ENCODE results near the gene MLIP.

Gene MLIP

DNA sequence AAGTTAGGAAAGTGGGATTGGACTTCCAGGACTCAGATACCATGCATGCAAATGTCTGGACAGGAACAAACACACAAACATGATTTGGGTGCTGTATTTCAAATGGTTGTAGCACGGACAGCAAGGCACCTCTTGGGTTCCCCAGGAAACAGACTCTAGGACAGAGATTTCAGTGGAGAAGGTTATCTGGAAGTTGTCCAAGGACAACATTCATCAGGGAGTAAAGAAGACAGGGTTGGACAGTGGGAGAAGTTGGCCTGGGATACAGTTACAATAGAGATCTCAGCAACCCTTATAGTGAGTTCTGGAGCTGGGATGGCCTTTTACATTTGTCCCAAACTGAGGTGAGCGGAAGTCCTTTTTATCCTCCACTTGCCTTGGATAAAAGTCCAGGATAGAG is 177.2 kb downstream of the MLIP start:
- no peak for DNase-seq

DNA sequence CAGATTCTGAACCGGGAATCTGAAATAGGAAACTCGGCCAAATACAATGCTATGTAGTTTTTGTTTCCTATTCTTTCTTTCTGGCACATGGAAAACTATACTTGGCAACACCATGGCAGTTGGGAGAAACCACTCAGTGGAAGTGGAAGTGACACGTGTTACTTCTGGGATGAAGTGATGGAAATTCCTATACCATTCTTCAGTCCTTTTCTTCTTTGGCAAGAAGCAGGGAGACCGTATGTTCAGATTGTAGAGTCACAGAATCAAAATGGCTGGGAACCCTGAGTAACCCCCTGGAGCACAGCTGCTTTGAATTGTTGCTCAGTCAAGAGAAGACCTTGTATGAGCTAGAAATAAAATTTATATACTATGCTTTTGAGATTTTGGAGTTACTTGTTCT is 178.2 kb downstream of the MLIP start:
- no peak for DNase-seq

- no peak for DNase-seq
These were observed 179.9 kb downstream of the MLIP start for GRCh38 chr6:54291146-54291545.

- no peak for DNase-seq
These were observed 180.5 kb downstream of the MLIP start for GRCh38 chr6:54291738-54292137.

GRCh38 chr6:54294965-54295532 is 183.8 kb downstream of the MLIP start:
- no peak for DNase-seq

- DNase-seq: no peak
These were observed 188.5 kb downstream of the MLIP start for GRCh38 chr6:54299542-54300269.

DNA sequence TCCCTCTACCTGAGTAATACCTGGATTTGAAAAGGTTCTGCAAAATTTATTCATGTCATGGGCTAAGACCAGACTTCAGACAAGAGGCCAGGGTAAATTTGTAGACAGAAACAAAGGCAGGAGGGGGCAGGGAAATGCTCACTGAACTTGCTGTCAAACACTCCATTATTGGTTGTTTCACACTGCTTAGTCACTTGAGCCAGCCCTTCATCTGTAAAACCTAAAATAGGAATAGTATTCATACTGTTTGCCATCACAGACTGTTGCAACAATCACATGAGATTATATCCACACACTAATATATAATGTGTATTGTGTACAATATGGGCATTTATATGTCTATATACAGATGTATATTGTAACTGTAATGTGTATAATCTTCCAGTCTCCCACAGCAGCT is 190.5 kb downstream of the MLIP start:
- DNase-seq: no peak

GRCh38 chr6:54307439-54307910 is 196.2 kb downstream of the MLIP start:
- DNase-seq: no peak

- no peak for DNase-seq
These were observed 197.2 kb downstream of the MLIP start, which contains the start of gene TINAG for GRCh38 chr6:54308289-54308985. TSS of gene TINAG (plus strand) at chr6:54308441. CDS start at chr6:54308551, 110 bp downstream.

GRCh38 chr6:54308986-54309315 is 197.7 kb downstream of the MLIP start:
- DNase-seq: no peak

DNA sequence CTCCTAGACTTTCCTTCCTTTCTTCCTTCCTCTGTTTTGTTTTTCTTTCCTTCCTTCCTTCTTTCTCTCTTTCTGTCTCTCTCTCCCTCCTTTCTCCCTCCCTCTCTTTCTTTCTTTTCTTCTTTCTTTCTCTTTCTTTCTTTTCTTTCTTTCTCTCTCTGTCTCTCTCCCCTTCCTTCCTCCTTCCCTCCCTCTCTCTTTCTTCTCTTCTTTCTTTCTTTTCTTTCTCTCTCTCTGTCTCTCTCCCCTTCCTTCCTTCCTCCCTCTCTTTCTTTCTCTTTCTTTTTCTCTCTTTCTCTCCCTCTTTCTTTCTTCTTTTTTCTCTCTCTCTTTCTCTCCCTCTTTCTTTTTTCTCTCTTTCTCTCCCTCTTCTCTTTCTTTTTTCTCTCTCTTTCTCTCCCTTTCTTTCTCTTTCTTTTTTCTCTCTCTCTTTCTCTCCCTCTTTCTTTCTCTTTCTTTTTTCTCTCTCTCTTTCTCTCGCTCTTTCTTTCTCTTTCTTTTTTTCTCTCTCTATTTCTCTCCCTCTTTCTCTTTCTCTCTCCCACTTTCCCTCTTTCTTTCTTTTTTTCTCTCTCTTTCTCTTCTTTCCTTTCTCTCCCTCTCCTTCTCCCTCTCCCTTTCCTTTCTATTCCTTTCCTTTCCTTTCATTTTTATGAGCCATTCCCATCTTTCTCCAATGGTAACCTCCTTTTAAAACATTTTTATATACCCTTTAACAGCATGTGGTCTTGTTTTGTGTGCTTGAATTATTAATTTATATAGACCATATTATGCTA is 199.3 kb downstream of the MLIP start:
- no peak for DNase-seq

DNA sequence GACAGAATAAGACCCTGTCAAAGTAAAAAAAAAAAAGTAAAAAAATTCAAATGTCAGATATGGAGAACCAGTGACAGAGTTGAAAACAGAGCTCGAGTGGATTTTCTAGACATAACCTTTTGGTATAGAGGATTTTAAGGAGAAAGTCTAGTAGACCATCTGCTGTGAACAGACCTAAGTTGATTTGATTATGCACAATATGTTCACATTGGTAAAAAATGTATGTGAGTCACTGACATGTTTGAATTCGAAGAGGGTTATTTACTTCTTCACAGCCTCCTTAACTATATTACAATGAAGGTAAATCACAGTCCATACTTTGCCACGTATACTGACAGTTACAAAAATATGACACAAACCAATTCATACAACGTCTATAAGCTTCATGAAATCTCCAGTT is 204.4 kb downstream of the MLIP start:
- no peak for DNase-seq

All from activated CD4-positive, alpha-beta T cell treated with anti-CD3 and anti-CD28 coated beads for 4 hours (primary cell).